SHP77 treated with DMSO at 0.1 percent for 48 hours (cell line): ENCODE measurements around the gene TLX1.
"Not testable (repeated sequence)": the region's sequence is repeated elsewhere in the genome, so short reads cannot be mapped to it uniquely, and the experiment has no call there.

Experiments used
- DNase-seq: peaks from one replicate; lab custom pipeline; 2025; lab: John Stamatoyannopoulos, UW

TLX1 gene

GRCh38 chr10:101152316-101152715 is 21.2 kb downstream of the TLX1 start:
- DNase-seq = no peak

- DNase-seq = not testable (repeated sequence)
Measured at GRCh38 chr10:101154506-101154905, 23.4 kb downstream of the TLX1 start.

- DNase-seq = no peak
Measured at GRCh38 chr10:101155896-101156295, 24.8 kb downstream of the TLX1 start.

- no peak for DNase-seq
Measured at GRCh38 chr10:101157756-101158458, 26.8 kb downstream of the TLX1 start.

- DNase-seq = no peak
Measured at GRCh38 chr10:101158459-101159058, 27.5 kb downstream of the TLX1 start.

GRCh38 chr10:101161494-101162299 is 30.6 kb downstream of the TLX1 start:
- peak; percentile 69 for DNase-seq

- no peak for DNase-seq
Measured at GRCh38 chr10:101162677-101163076, 31.6 kb downstream of the TLX1 start.

GRCh38 chr10:101164020-101164419 is 32.9 kb downstream of the TLX1 start:
- no peak for DNase-seq

GRCh38 chr10:101165736-101166135 is 34.6 kb downstream of the TLX1 start:
- DNase-seq = no peak

GRCh38 chr10:101166430-101166829 is 35.3 kb downstream of the TLX1 start:
- no peak for DNase-seq

- DNase-seq = no peak
Measured at GRCh38 chr10:101172741-101173140, 41.6 kb downstream of the TLX1 start.

GRCh38 chr10:101174319-101174718 is 43.2 kb downstream of the TLX1 start:
- DNase-seq = no peak

GRCh38 chr10:101176577-101176976 is 45.5 kb downstream of the TLX1 start:
- DNase-seq = no peak

GRCh38 chr10:101182936-101183335 is 51.8 kb downstream of the TLX1 start:
- DNase-seq = no peak

GRCh38 chr10:101183458-101184183 is 52.5 kb downstream of the TLX1 start:
- DNase-seq = no peak
